Measurements from ENCODE around the gene DCTN5.
"Not testable (repeated sequence)": the region's sequence is repeated elsewhere in the genome, so short reads cannot be mapped to it uniquely, and the experiment has no call there.

The DCTN5 gene

GRCh38 chr16:23615805-23616204 is 25.5 kb upstream of the DCTN5 start:
- TF ChIP-seq CTCF (IDR thresholded peaks at IDR 0.05): no peak
- H3K4me3 Mint-ChIP-seq: no peak overlapping the region
- DNase-seq: no peak
- H3K9me3 Mint-ChIP-seq: no peaks in the 10 kb centered on the region
- no peak overlapping the region for H3K27ac Mint-ChIP-seq
- no peaks in the 10 kb centered on the region for H3K4me1 Mint-ChIP-seq
- no peaks in the 10 kb centered on the region for H3K27me3 Mint-ChIP-seq (ENCODE audit: low read depth, poor library complexity)
- peaks cover 39% of the 10 kb centered on the region for H3K36me3 Mint-ChIP-seq (ENCODE audit: low read depth)

GRCh38 chr16:23624092-23624491 is 17.2 kb upstream of the DCTN5 start:
- no peak for DNase-seq
- Mint-ChIP-seq H3K27me3 (ENCODE audit: low read depth, poor library complexity) (no peaks in the 10 kb centered on the region), H3K4me1 (no peaks in the 10 kb centered on the region), H3K36me3 (ENCODE audit: low read depth) (peaks cover 65% of the 10 kb centered on the region), H3K27ac (no peak overlapping the region), H3K4me3 (no peak overlapping the region), H3K9me3 (no peaks in the 10 kb centered on the region)
- no peak for TF ChIP-seq CTCF (IDR thresholded peaks at IDR 0.05)

- DNase-seq: no peak
- Mint-ChIP-seq H3K36me3 (ENCODE audit: low read depth) (peaks cover 59% of the 10 kb centered on the region), H3K27me3 (ENCODE audit: low read depth, poor library complexity) (no peaks in the 10 kb centered on the region), H3K4me3 (no peak overlapping the region), H3K27ac (no peak overlapping the region), H3K9me3 (no peaks in the 10 kb centered on the region), H3K4me1 (no peaks in the 10 kb centered on the region)
- TF ChIP-seq CTCF (IDR thresholded peaks at IDR 0.05): no peak
These were observed 11.8 kb upstream of the DCTN5 start for GRCh38 chr16:23629516-23629915.

GRCh38 chr16:23631874-23632273 is 9.4 kb upstream of the DCTN5 start:
- H3K9me3 Mint-ChIP-seq; H3K27ac Mint-ChIP-seq; H3K27me3 Mint-ChIP-seq (ENCODE audit: low read depth, poor library complexity); H3K4me1 Mint-ChIP-seq; H3K4me3 Mint-ChIP-seq; DNase-seq: not testable (repeated sequence)
- peaks cover 66% of the 10 kb centered on the region for H3K36me3 Mint-ChIP-seq (ENCODE audit: low read depth)

- H3K9me3 Mint-ChIP-seq: no peaks in the 10 kb centered on the region
- H3K4me3 Mint-ChIP-seq: no peak overlapping the region
- no peaks in the 10 kb centered on the region for H3K27me3 Mint-ChIP-seq (ENCODE audit: low read depth, poor library complexity)
- H3K4me1 Mint-ChIP-seq: peaks cover 5% of the 10 kb centered on the region
- peaks cover 44% of the 10 kb centered on the region for H3K36me3 Mint-ChIP-seq (ENCODE audit: low read depth)
- H3K27ac Mint-ChIP-seq: no peak overlapping the region
- no peak for DNase-seq
- no peak for TF ChIP-seq CTCF (IDR thresholded peaks at IDR 0.05)
These were observed 6.7 kb upstream of the DCTN5 start for GRCh38 chr16:23634461-23635036.

GRCh38 chr16:23635958-23636357 is 5.3 kb upstream of the DCTN5 start:
- Mint-ChIP-seq H3K27me3 (ENCODE audit: low read depth, poor library complexity) (no peaks in the 10 kb centered on the region), H3K4me1 (peaks cover 14% of the 10 kb centered on the region), H3K4me3 (no peak overlapping the region), H3K36me3 (ENCODE audit: low read depth) (peaks cover 38% of the 10 kb centered on the region), H3K27ac (peak overlapping the region; percentile 88), H3K9me3 (no peaks in the 10 kb centered on the region)
- TF ChIP-seq CTCF (IDR thresholded peaks at IDR 0.05): no peak
- no peak for DNase-seq
